Small intestine (tissue), 7 donors: ENCODE data around the gene SYT11. TPM values are rescaled to one million over a fixed set of nuclear protein-coding genes. Genes with fewer than 3 reads are reported as not detected.
A peak's percentile ranks its signal among the peaks of the same experiment; 100 is the strongest.
"Not testable (repeated sequence)": the region's sequence is repeated elsewhere in the genome, so short reads cannot be mapped to it uniquely, and the experiment has no call there.

Experiments used
- DNase-seq, 2 donors: peaks; one replicate each; pipeline versions ENCODE4 v3.0.0 to v3.0.0-alpha.2; 2013
- FAIRE-seq: peaks from 2 replicates; lab custom pipeline; 2012; peaks lifted over from hg19 to GRCh38; lab: Jason Lieb, UNC
- H3K27ac ChIP-seq, 3 donors: one replicate each; pipeline ENCODE4 v1.5.1; 2013; ENCODE audit warnings: low read length in 2 of 3, mild to moderate bottlenecking in 2 of 3, control low read depth in 1 of 3, inconsistent platforms in 1 of 3, low read depth in 1 of 3, moderate library complexity in 1 of 3
- H3K27me3 ChIP-seq, 3 donors: one replicate each; pipeline ENCODE4 v1.6.1; 2013; ENCODE audit warnings: low read length in 3 of 3, inconsistent platforms in 1 of 3; ENCODE audit not compliant: control insufficient read depth in 3 of 3, insufficient read depth in 3 of 3
- H3K36me3 ChIP-seq, 3 donors: one replicate each; pipeline ENCODE4 v1.6.1; 2013; ENCODE audit warnings: low read length in 3 of 3, inconsistent platforms in 1 of 3, low read depth in 1 of 3, mild to moderate bottlenecking in 1 of 3, moderate library complexity in 1 of 3; ENCODE audit not compliant: control insufficient read depth in 3 of 3, insufficient read depth in 2 of 3
- H3K4me1 ChIP-seq, 3 donors: one replicate each; pipeline ENCODE4 v1.6.1; 2013; ENCODE audit warnings: low read length in 2 of 3, inconsistent platforms in 1 of 3, low read depth in 1 of 3, mild to moderate bottlenecking in 1 of 3, moderate library complexity in 1 of 3; ENCODE audit not compliant: control insufficient read depth in 3 of 3, insufficient read depth in 2 of 3
- H3K4me3 ChIP-seq, 3 donors: one replicate each; pipeline ENCODE4 v1.5.1; 2013; ENCODE audit warnings: low read length in 3 of 3, control low read depth in 1 of 3, inconsistent platforms in 1 of 3, low read depth in 1 of 3, mild to moderate bottlenecking in 1 of 3, moderate library complexity in 1 of 3
- H3K9me3 ChIP-seq, 2 donors: one replicate each; pipeline ENCODE4 v1.6.1; 2013; ENCODE audit warnings: low read depth in 1 of 2, low read length in 1 of 2; ENCODE audit not compliant: control insufficient read depth in 2 of 2, insufficient read depth in 1 of 2
- WGBS, 3 donors: extraction: QIAGEN DNeasy Blood & Tissue Kit; methylation state at CpG; one replicate each; pipeline ENCODE4 v1.1.7; 2013; 5-methylcytosine and 5-hydroxymethylcytosine counted together
- polyA plus RNA-seq, 4 donors: library from polyadenylated mRNA; stranded (reverse) in 3 of 4; unstranded in 1 of 4; fragments of 200-250 nt in 3 of 4; fragments of 120-200 nt in 1 of 4; gene quantifications; one replicate each; pipeline versions ENCODE4 v1.2.1 to v1.2.3, GENCODE V29; 2013
- donor health status: healthy with polysubstance abuse.
- donor health status: control.
- donor health status: control.
- donor health status: Bipolar disorder and iron deficiency.
- donor health status: healthy.

Gene SYT11
- polyA plus RNA-seq, 4 donors, result 0.54 to 12.9 (median 4.7) TPM; not detected in 1

DNA sequence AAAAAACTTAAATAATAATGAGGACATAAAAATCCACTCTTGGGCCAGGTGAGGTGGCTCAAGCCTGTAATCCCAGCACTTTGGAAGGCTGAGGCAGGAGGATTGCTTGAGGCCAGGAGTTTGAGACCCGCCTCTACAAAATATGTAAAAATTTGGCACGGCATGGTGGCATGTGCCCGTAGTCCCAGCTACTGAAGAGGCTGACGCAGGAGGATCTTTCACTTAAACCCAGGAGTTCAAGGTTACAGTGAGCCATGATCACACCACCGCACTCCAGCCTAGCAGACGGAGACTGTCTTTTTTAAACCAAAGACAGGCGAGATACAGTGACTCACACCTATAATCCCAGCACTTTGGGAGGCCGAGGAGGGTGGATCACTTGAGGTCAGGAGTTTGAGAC lies 37.1 kb downstream of the SYT11 start:
- not testable (repeated sequence) for H3K27ac ChIP-seq, DNase-seq, H3K4me3 ChIP-seq, H3K9me3 ChIP-seq, FAIRE-seq, H3K27me3 ChIP-seq
- 95 to 97% (median 96%) methylated on average over 8 of the region's 8 CpGs for WGBS, 3 donors
- Histone ChIP-seq H3K36me3 (peaks cover 9 to 23% (median 13%) of the 10 kb centered on the region in 3 donors), H3K4me1 (peaks cover 0 to 13% (median 4%) of the 10 kb centered on the region in 3 donors)

DNA sequence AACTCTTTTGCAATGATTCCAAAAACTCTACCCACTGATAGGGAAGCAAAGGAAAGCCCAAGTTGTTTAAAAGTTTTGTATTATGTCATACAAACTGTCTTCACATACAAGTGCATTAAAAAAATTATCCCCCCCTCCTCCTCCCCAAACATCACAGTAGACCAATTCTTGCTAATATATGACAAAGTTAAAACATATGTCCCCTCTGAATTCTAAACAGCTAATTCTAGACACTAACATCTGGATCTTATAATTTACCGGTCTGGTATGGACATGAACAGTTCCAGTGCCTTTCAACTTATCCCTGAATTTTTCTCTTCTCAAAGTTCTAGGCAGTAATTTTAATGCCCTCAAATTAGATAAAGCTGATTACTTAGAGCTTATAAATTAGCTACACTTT lies 38.4 kb downstream of the SYT11 start:
- Histone ChIP-seq H3K4me1 (peaks cover 0 to 9% (median 3%) of the 10 kb centered on the region in 3 donors), H3K27ac (no peak overlapping the region), H3K36me3 (peaks cover 13 to 30% (median 13%) of the 10 kb centered on the region in 3 donors), H3K27me3 (no peaks in the 10 kb centered on the region), H3K4me3 (no peak overlapping the region), H3K9me3 (no peaks in the 10 kb centered on the region)
- FAIRE-seq (no peak), DNase-seq (no peak)
- 67 to 96% (median 89%) methylated on average over 1 of the region's 1 CpG for WGBS, 3 donors

DNA sequence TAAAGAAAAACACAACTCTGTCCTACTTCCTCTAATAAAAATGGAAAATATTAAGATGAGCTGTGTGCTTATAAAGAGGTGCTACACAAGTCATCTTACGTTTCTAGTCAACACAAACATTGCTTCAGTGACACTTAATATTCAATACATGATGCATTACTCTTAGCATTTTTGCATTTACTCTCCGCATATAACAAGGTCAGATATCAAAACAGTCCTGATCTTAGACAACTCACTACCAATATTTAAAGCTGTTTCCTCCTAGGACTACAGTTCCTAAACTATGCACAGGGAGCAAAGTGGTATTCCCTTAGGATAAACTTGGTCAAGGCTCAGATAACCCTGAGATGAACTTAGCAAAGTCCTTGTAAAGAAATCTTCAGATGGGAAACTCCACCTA lies 39.5 kb downstream of the SYT11 start:
- 81 to 94% (median 87%) methylated on average over 2 of the region's 2 CpGs for WGBS, 3 donors
- FAIRE-seq (no peak), DNase-seq (no peak)
- no peaks in the 10 kb centered on the region for H3K9me3 ChIP-seq
- no peaks in the 10 kb centered on the region for H3K4me1 ChIP-seq
- H3K27ac ChIP-seq, result no peak overlapping the region
- H3K27me3 ChIP-seq, result no peaks in the 10 kb centered on the region
- no peak overlapping the region for H3K4me3 ChIP-seq
- peaks cover 13 to 34% (median 17%) of the 10 kb centered on the region in 3 donors for H3K36me3 ChIP-seq

DNA sequence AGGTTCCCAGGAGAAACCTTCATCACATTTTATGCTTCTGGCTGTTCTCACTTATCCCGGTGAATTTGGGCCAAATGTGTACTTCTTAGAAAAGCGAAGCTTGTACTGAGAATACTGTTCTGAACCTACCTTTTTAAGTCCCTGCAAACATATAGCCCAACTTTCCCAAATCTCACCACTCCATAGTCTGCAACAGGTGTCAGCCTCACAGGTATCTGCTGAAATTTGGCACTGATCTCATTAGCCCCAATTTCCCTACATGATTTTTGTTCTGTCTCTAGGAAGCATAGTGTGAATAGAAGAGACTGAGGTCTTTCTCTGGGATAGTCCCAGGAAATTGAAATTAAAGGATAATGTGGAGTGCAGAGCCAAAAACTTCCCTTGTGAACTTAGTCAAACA lies 40.3 kb downstream of the SYT11 start:
- FAIRE-seq, result no peak
- Histone ChIP-seq H3K9me3 (no peaks in the 10 kb centered on the region), H3K4me3 (no peak overlapping the region), H3K36me3 (peaks cover 13 to 37% (median 21%) of the 10 kb centered on the region in 3 donors), H3K4me1 (no peaks in the 10 kb centered on the region), H3K27ac (no peak overlapping the region), H3K27me3 (no peaks in the 10 kb centered on the region)
- 96 to 98% (median 97%) methylated on average over 2 of the region's 2 CpGs for WGBS, 3 donors
- DNase-seq, result no peak

DNA sequence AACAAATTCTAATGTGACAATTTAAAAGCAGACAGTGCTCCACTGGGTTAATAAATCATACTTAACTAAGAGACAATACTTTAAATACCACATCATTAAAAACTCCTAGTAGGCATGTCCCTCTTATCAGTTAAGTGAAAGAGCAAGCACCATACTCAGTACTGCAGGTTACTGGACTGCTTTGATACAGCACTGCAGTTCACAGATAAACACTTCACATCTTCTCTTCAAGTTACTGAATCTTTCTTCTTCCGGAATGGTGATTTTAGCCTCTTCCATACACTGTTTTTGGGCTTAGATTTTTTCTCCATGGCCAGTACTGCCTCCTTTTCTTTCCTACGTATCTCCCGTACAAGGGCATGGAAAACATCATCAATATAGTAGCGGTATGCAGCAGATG lies 40.8 kb downstream of the SYT11 start:
- no peak overlapping the region for H3K4me3 ChIP-seq
- H3K27me3 ChIP-seq, result no peaks in the 10 kb centered on the region
- 90 to 93% (median 90%) methylated on average over 4 of the region's 4 CpGs for WGBS, 3 donors
- H3K4me1 ChIP-seq, result no peaks in the 10 kb centered on the region
- no peak for FAIRE-seq
- peaks cover 13 to 40% (median 21%) of the 10 kb centered on the region in 3 donors for H3K36me3 ChIP-seq
- H3K9me3 ChIP-seq, result no peaks in the 10 kb centered on the region
- DNase-seq, result no peak
- H3K27ac ChIP-seq, result no peak overlapping the region

DNA sequence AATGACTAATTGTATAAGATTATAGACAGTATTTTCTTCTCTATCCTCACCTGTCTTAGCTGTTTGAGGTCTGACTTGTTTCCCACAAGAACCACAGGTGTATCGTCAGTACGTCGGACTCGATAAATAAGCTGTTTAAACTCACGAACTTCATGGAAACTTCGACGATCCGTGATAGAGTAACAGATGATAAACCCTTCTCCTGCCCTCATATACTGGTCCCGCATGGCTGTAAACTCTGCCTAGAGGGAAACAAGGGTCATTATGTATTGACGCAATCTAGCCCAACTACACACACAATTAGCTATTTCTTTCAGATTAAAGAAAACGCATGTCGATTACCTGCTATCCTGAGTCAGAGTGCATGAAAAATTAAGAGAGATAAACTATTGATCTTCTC lies 44.9 kb downstream of the SYT11 start:
- peaks cover 12 to 63% (median 22%) of the 10 kb centered on the region in 3 donors for H3K36me3 ChIP-seq
- H3K4me1 ChIP-seq, result no peaks in the 10 kb centered on the region
- H3K27ac ChIP-seq, result no peak overlapping the region
- no peaks in the 10 kb centered on the region for H3K9me3 ChIP-seq
- H3K4me3 ChIP-seq, result no peak overlapping the region
- H3K27me3 ChIP-seq, result no peaks in the 10 kb centered on the region
- FAIRE-seq (no peak), DNase-seq (no peak)
- 86 to 87% (median 86%) methylated on average over 12 of the region's 12 CpGs for WGBS, 3 donors

DNA sequence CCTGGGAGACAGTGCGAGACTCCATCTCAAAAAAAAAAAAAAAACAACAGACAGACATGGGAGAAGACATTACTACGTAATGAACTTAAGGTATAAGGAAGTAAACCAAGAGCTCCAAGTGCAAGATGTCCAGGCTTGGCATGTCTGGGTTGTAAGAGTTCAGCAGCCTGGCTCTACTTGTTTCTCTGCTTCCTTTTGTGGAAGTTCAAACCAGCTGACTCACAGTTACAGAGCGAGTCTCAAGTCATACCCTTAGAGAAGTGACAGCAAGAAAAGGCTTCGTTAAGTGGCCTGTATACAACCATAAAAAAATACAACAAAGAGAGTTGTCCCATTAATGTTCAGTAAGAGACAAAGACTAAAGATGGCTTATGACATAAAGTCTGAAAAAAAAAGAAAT lies 50.5 kb downstream of the SYT11 start:
- H3K27ac ChIP-seq, result peak overlapping the region in 1 of 3 donors; percentile 94
- no peak for FAIRE-seq

DNA sequence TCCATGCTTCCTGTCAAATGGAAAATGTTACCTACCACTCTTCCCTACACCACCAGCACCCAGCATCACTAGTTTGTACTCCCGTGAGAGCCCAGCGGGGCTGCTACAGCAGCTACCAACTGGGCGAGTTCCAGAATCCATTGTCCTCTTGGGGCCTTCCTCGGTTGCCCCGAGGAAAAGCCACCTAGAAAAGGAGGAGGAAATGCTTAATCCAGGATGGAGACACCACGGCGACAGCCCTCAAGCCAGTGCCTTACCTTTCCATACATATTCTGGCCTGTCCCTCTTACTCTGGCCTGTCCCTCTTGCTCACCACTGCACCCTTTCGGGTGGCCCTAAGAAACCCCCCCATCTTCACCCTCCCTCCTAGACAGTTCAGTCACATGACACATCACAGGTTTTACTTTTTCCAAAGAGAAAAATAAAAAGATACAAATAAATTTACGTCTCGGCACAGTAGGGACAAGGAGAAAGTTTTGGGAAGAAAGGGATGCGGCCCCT lies 51.3 kb downstream of the SYT11 start:
- 2% methylated on average over 10 to 11 of the region's 11 CpGs for WGBS, 3 donors
- H3K27ac ChIP-seq, result peak overlapping the region; percentile 79 to 94 (median 91)
- peaks cover 0 to 4% (median 0%) of the 10 kb centered on the region in 3 donors for H3K4me1 ChIP-seq
- peaks cover 7 to 61% (median 26%) of the 10 kb centered on the region in 3 donors for H3K36me3 ChIP-seq
- no peak for FAIRE-seq
- DNase-seq, result peak; percentile 32 to 61
- H3K27me3 ChIP-seq, result no peaks in the 10 kb centered on the region
- no peaks in the 10 kb centered on the region for H3K9me3 ChIP-seq
- H3K4me3 ChIP-seq, result peak overlapping the region; percentile 68 to 75 (median 72)

More for the DNA sequence above, 50.5 kb downstream of the SYT11 start:
- no peaks in the 10 kb centered on the region for H3K27me3 ChIP-seq
- WGBS, 3 donors, result 73 to 91% (median 90%) methylated on average over 4 of the region's 4 CpGs
- H3K4me1 ChIP-seq, result peaks cover 0 to 4% (median 0%) of the 10 kb centered on the region in 3 donors
- DNase-seq, result peak; percentile 28 to 50
- no peaks in the 10 kb centered on the region for H3K9me3 ChIP-seq
- peak overlapping the region in 1 of 3 donors; percentile 75 for H3K4me3 ChIP-seq
- peaks cover 7 to 59% (median 21%) of the 10 kb centered on the region in 3 donors for H3K36me3 ChIP-seq
